Liver (tissue), 9 donors: Measurements from ENCODE around the gene FRS2. TPM values are rescaled to one million over a fixed set of nuclear protein-coding genes. Genes with fewer than 3 reads are reported as not detected.

Experiments used
- DNase-seq: peaks from one replicate; pipeline ENCODE4 v3.0.0-alpha.2; 2017; ENCODE audit warnings: low spot score
- H3K27ac ChIP-seq, 2 donors: one replicate each; pipeline ENCODE4 v1.7.0; 2013; ENCODE audit warnings: inconsistent platforms in 2 of 2, low read length in 2 of 2, control low read depth in 1 of 2, low read depth in 1 of 2, mild to moderate bottlenecking in 1 of 2
- H3K27me3 ChIP-seq, 4 donors: one replicate each; pipeline versions ENCODE4 v1.6.1 to v1.7.0; 2013; ENCODE audit warnings: low read length in 3 of 4, inconsistent platforms in 1 of 4, mild to moderate bottlenecking in 1 of 4, moderate library complexity in 1 of 4; ENCODE audit not compliant: control insufficient read depth in 4 of 4, insufficient read depth in 4 of 4
- H3K36me3 ChIP-seq, 4 donors: one replicate each; pipeline versions ENCODE4 v1.6.1 to v1.7.0; 2013; ENCODE audit warnings: low read length in 3 of 4, mild to moderate bottlenecking in 3 of 4, low read depth in 1 of 4, moderate library complexity in 1 of 4; ENCODE audit not compliant: control insufficient read depth in 4 of 4, insufficient read depth in 3 of 4
- H3K4me1 ChIP-seq, 4 donors: one replicate each; pipeline versions ENCODE4 v1.6.1 to v1.7.0; 2013; ENCODE audit warnings: low read length in 3 of 4, mild to moderate bottlenecking in 3 of 4, moderate library complexity in 1 of 4; ENCODE audit not compliant: control insufficient read depth in 4 of 4, insufficient read depth in 4 of 4
- H3K4me3 ChIP-seq, 3 donors: one replicate each; pipeline versions ENCODE4 v1.6.1 to v1.7.0; 2013; ENCODE audit warnings: low read length in 3 of 3, control low read depth in 1 of 3, low read depth in 1 of 3, mild to moderate bottlenecking in 1 of 3
- H3K9ac ChIP-seq, 2 donors: one replicate each; pipeline ENCODE4 v1.7.0; 2013; ENCODE audit warnings: low read length in 2 of 2, mild to moderate bottlenecking in 2 of 2, moderate library complexity in 2 of 2, control low read depth in 1 of 2, low read depth in 1 of 2
- H3K9me3 ChIP-seq, 4 donors: one replicate each; pipeline versions ENCODE4 v1.6.1 to v1.7.0; 2013; ENCODE audit warnings: low read length in 3 of 4; ENCODE audit not compliant: control insufficient read depth in 4 of 4
- EGR1 ChIP-seq, 2 donors: IDR thresholded peaks; 2 replicates each; pipeline ENCODE4 v1.6.1; 2016 to 2018; ENCODE audit warnings: antibody characterized with exemption in 2 of 2, low read depth in 2 of 2
- FOXA1 ChIP-seq: IDR thresholded peaks from 2 replicates; pipeline ENCODE4 v1.6.1; 2016; ENCODE audit warnings: antibody characterized with exemption
- FOXA2 ChIP-seq: IDR thresholded peaks from 2 replicates; pipeline ENCODE4 v1.6.1; 2016; ENCODE audit warnings: antibody characterized with exemption
- GABPA ChIP-seq, 2 donors: IDR thresholded peaks in 1 of 2; conservative IDR thresholded peaks in 1 of 2; 2 replicates each; pipeline ENCODE4 v1.6.1; 2016; ENCODE audit warnings: antibody characterized with exemption in 2 of 2, mild to moderate bottlenecking in 1 of 2, moderate library complexity in 1 of 2
- HNF4A ChIP-seq, 2 donors: conservative IDR thresholded peaks; 2 replicates each; pipeline ENCODE4 v1.6.1; 2016; ENCODE audit warnings: antibody characterized with exemption in 2 of 2, mild to moderate bottlenecking in 2 of 2
- HNF4G ChIP-seq: IDR thresholded peaks from 2 replicates; pipeline ENCODE4 v1.6.1; 2016; ENCODE audit warnings: antibody characterized with exemption
- JUND ChIP-seq, 2 donors: IDR thresholded peaks; 2 replicates each; pipeline ENCODE4 v1.6.1; 2016; ENCODE audit warnings: antibody characterized with exemption in 2 of 2
- REST ChIP-seq: IDR thresholded peaks from 2 replicates; pipeline ENCODE4 v1.6.1; 2016; ENCODE audit warnings: antibody characterized with exemption, mild to moderate bottlenecking
- RXRA ChIP-seq, 2 donors: IDR thresholded peaks; 2 replicates each; pipeline ENCODE4 v1.6.1; 2017 to 2018; ENCODE audit warnings: antibody characterized with exemption in 2 of 2, mild to moderate bottlenecking in 1 of 2
- TAF1 ChIP-seq: conservative IDR thresholded peaks from 2 replicates; pipeline ENCODE4 v1.6.1; 2016; ENCODE audit warnings: antibody characterized with exemption, mild to moderate bottlenecking
- ZBTB33 ChIP-seq: IDR thresholded peaks from 2 replicates; pipeline ENCODE4 v1.6.1; 2016; ENCODE audit warnings: antibody characterized with exemption
- WGBS: extraction: QIAGEN DNeasy Blood & Tissue Kit; methylation state at CpG from one replicate; pipeline ENCODE4 v1.1.7; 2013; 5-methylcytosine and 5-hydroxymethylcytosine counted together
- polyA plus RNA-seq, 2 donors: library from polyadenylated mRNA; stranded (reverse) in 1 of 2; unstranded in 1 of 2; fragments of 200-250 nt in 1 of 2; fragments of >200 nt in 1 of 2; fragmentation: Nextera tagmentation in 1 of 2; extraction: Ambion mirVana in 1 of 2; gene quantifications; one replicate each; pipeline versions ENCODE4 v1.2.1 to v1.2.3, GENCODE V29; 2013 to 2015
- total RNA-seq, 2 donors: library from RNA; depleted of rRNA; stranded (reverse); fragments of >200 nt; gene quantifications; one replicate each; pipeline ENCODE4 v1.2.3, GENCODE V29; 2014
- TF ChIP-seq, protein P1 (sequence below): IDR thresholded peaks from 2 replicates; pipeline ENCODE4 v1.6.1; 2016; ENCODE audit warnings: antibody characterized with exemption
- donor health status: healthy.
- donor health status: healthy.
- donor health status: healthy.
- donor health status: healthy.
- donor health status: healthy.

FRS2 gene
- total and polyA plus RNA-seq, 4 donors: 7.0 to 24.0 (median 21.9) TPM

DNA sequence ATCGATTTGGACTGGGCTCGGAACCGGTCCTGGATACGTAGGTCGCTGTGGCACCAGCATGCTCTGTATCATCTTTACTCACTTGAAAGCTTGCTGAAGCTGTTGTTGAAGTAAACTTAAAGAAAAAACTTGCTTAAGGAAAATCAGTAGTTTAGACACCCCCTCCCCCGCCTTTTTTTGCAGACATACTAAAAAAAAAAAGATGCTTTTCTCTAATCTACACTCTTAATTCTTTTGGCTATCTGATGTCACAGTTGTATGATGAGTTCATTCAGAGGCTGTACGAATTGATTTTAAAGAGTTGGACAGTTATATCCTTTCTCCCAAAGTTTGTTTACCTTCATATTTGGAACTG, 865 bp downstream of the FRS2 start:
- H3K27ac ChIP-seq: peak overlapping the region in 1 of 2 donors; percentile 94
- H3K27me3 ChIP-seq: no peaks in the 10 kb centered on the region
- no peak for DNase-seq
- peak overlapping the region; percentile 97 to 100 (median 97) for H3K4me3 ChIP-seq
- H3K36me3 ChIP-seq: no peaks in the 10 kb centered on the region
- peaks cover 9 to 53% (median 44%) of the 10 kb centered on the region in 4 donors for H3K4me1 ChIP-seq
- H3K9me3 ChIP-seq: no peaks in the 10 kb centered on the region
- no peak for TF ChIP-seq ZBTB33
- TF ChIP-seq FOXA2: no peak
- no peak for TF ChIP-seq FOXA1
- TF ChIP-seq, protein P1, sequence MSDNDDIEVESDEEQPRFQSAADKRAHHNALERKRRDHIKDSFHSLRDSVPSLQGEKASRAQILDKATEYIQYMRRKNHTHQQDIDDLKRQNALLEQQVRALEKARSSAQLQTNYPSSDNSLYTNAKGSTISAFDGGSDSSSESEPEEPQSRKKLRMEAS: no peak
- TF ChIP-seq HNF4G: no peak
- TF ChIP-seq TAF1: no peak
- TF ChIP-seq RXRA (IDR thresholded peaks at IDR 0.05): no peak
- no peak for TF ChIP-seq REST
- no peak for TF ChIP-seq EGR1 (IDR thresholded peaks at IDR 0.05; ENCODE audit: low read depth in 2 of 2)
- TF ChIP-seq JUND (IDR thresholded peaks at IDR 0.05): no peak
- H3K9ac ChIP-seq: peak overlapping the region; percentile 64 to 82
- WGBS: 1% methylated on average over 7 of the region's 7 CpGs

- Histone ChIP-seq H3K9ac (peak overlapping the region; percentile 64 to 82), H3K27me3 (no peaks in the 10 kb centered on the region), H3K27ac (no peak overlapping the region), H3K9me3 (no peaks in the 10 kb centered on the region), H3K4me3 (peak overlapping the region in 1 of 3 donors; percentile 97), H3K36me3 (no peaks in the 10 kb centered on the region), H3K4me1 (peaks cover 9 to 57% (median 46%) of the 10 kb centered on the region in 4 donors)
- TF ChIP-seq HNF4A (conservative IDR thresholded peaks at IDR 0.05) (no peak), RXRA (IDR thresholded peaks at IDR 0.05) (no peak), TAF1 (no peak), GABPA (IDR thresholded peaks at IDR 0.05 in 1 of 2, conservative IDR thresholded peaks at IDR 0.05 in 1 of 2) (no peak), FOXA2 (no peak), JUND (IDR thresholded peaks at IDR 0.05) (no peak), EGR1 (IDR thresholded peaks at IDR 0.05; ENCODE audit: low read depth in 2 of 2) (no peak), REST (no peak)
- 74% methylated on average over 5 of the region's 5 CpGs for WGBS
- no peak for DNase-seq
Observed at GRCh38 chr12:69471667-69472385, 1.6 kb downstream of the FRS2 start.
